H1 (cell line): ENCODE measurements around the gene ZNF777. TPM values are rescaled to one million over a fixed set of nuclear protein-coding genes. Genes with fewer than 3 reads are reported as not detected.
A peak's percentile ranks its signal among the peaks of the same experiment; 100 is the strongest.

ENCODE experiments used
- BCL11A ChIP-seq, 2 experiments: IDR thresholded peaks; one replicate each; pipeline ENCODE4 v1.6.1; 2011; ENCODE audit warnings: low read depth in 2 of 2, low read length in 2 of 2, mild to moderate bottlenecking in 2 of 2
- CHD7 ChIP-seq: fragments of 300-600 bp; sonication (generic); IDR thresholded peaks from 2 replicates; pipeline ENCODE4 v1.7.1; 2012; ENCODE audit warnings: low read length, moderate library complexity, mild to moderate bottlenecking, inconsistent platforms; ENCODE audit not compliant: insufficient replicate concordance
- CTCF ChIP-seq, 3 experiments: IDR thresholded peaks; 1 replicate in 2 of 3; 2 replicates in 1 of 3; pipeline versions ENCODE4 v1.5.1 to v1.6.1; 2011; ENCODE audit warnings: low read length in 3 of 3, mild to moderate bottlenecking in 3 of 3, inconsistent platforms in 2 of 3, low read depth in 1 of 3, moderate library complexity in 1 of 3; ENCODE audit not compliant: insufficient read depth in 1 of 3; ENCODE audit errors: control extremely low read depth in 1 of 3
- GABPA ChIP-seq: IDR thresholded peaks from 2 replicates; pipeline ENCODE4 v1.6.1; 2011; ENCODE audit warnings: mild to moderate bottlenecking, low read length, moderate library complexity, borderline replicate concordance; ENCODE audit not compliant: insufficient read depth
- POLR2A ChIP-seq, 2 experiments: IDR thresholded peaks; 1 replicate in 1 of 2; 2 replicates in 1 of 2; pipeline ENCODE4 v1.6.1; 2011; ENCODE audit warnings: low read depth in 2 of 2, low read length in 2 of 2, mild to moderate bottlenecking in 2 of 2; ENCODE audit errors: control extremely low read depth in 1 of 2
- RAD21 ChIP-seq, 2 experiments: IDR thresholded peaks in 1 of 2; conservative IDR thresholded peaks in 1 of 2; 2 replicates each; pipeline ENCODE4 v1.6.1; 2011; ENCODE audit warnings: low read depth in 2 of 2, low read length in 2 of 2, improper control_type of control experiment in 1 of 2, inconsistent platforms in 1 of 2, mild to moderate bottlenecking in 1 of 2, moderate library complexity in 1 of 2
- polyA plus RNA-seq, 7 experiments: library from polyadenylated mRNA; depleted of rRNA in 3 of 7; stranded (reverse) in 5 of 7; unstranded in 2 of 7; fragments of >200 nt in 5 of 7; fragments of 200-250 nt in 2 of 7; gene quantifications; 1 replicate in 5 of 7; 2 replicates in 1 of 7; 4 replicates in 1 of 7; pipeline versions ENCODE4 v1.2.1 to v1.2.3, GENCODE V29; 2011 to 2013; ENCODE audit warnings: missing spikeins in 2 of 7, mixed read lengths in 2 of 7
- total RNA-seq: library from RNA; stranded (reverse); fragmentation: NEBNext Ultra II Directional; extraction: Animal tissue kit (Norgen Biotek cat#: 25700); gene quantifications from 2 replicates; pipeline ENCODE4 v1.2.1, GENCODE V29; 2021

Gene ZNF777
- total and polyA plus RNA-seq, 2 of the 8 experiments (the other 6 are each of a cell fraction or from before 2014, with no cell fraction given): 8.0 to 10.1 TPM

- TF ChIP-seq CHD7 (no peak), RAD21 (IDR thresholded peaks at IDR 0.05 in 1 of 2, conservative IDR thresholded peaks at IDR 0.05 in 1 of 2; ENCODE audit: low read depth in 2 of 2, low read length in 2 of 2) (peak in 1 of 2 experiments; percentile 10; a peak in 1 of 4 replicates), GABPA (no peak), BCL11A (IDR thresholded peaks at IDR 0.05; ENCODE audit: low read depth in 2 of 2, low read length in 2 of 2) (no peak), CTCF (IDR thresholded peaks at IDR 0.05; ENCODE audit: control extremely low read depth in 1 of 3, insufficient read depth in 1 of 3, low read depth in 1 of 3, low read length in 3 of 3) (peak in 1 of 3 experiments; percentile 21; a peak in 1 of 4 replicates), POLR2A (IDR thresholded peaks at IDR 0.05; ENCODE audit: control extremely low read depth in 1 of 2, low read depth in 2 of 2, low read length in 2 of 2) (no peak)
- TF ChIP-seq, all 59 proteins: peak for 2
Measured at GRCh38 chr7:149468208-149468607, 7.3 kb upstream of the ZNF777 start (continued).
